Fibroblast of villous mesenchyme (primary cell): ENCODE data around the gene HPS5. TPM values are rescaled to one million over a fixed set of nuclear protein-coding genes. Genes with fewer than 3 reads are reported as not detected.

ENCODE experiments used
- DNase-seq: peaks from one replicate; pipeline ENCODE4 v3.0.0-alpha.2; 2010; ENCODE audit warnings: low read depth
- H3K4me3 ChIP-seq: 2 replicates; pipeline ENCODE4 v1.5.1; 2011; ENCODE audit warnings: low read depth, mild to moderate bottlenecking, low read length
- CTCF ChIP-seq: IDR thresholded peaks from 2 replicates; pipeline ENCODE4 v1.5.1; 2012; ENCODE audit warnings: low read depth, mild to moderate bottlenecking, low read length; ENCODE audit not compliant: insufficient read depth
- total RNA-seq: library from RNA; depleted of rRNA; stranded (reverse); fragments of >200 nt; gene quantifications from 2 replicates; pipeline ENCODE4 v1.2.3, GENCODE V29; 2012

HPS5 gene
- total RNA-seq = 39.6 and 70.8 TPM in 2 replicates

GRCh38 chr11:18321969-18322711 is at the start of gene HPS5, which contains the start of gene GTF2H1:
TSS of gene HPS5 (minus strand) at chr11:18322140. CDS start at chr11:18317858, 4,282 bp downstream.
TSS of gene GTF2H1 (plus strand) at chr11:18322567. CDS start at chr11:18333075, 10,508 bp downstream.
- peak; percentile 99 for DNase-seq
- H3K4me3 ChIP-seq = peak within 1 kb of the TSS; percentile 86
- no peak for TF ChIP-seq CTCF

GRCh38 chr11:18371279-18371678 is 49.3 kb upstream of the HPS5 start:
- H3K4me3 ChIP-seq = no peak overlapping the region
- DNase-seq = no peak
- no peak for TF ChIP-seq CTCF

- H3K4me3 ChIP-seq = no peak overlapping the region
- no peak for TF ChIP-seq CTCF
- DNase-seq = no peak
Measured at GRCh38 chr11:18369398-18369797, 47.5 kb upstream of the HPS5 start.

- peak; percentile 10 for DNase-seq
- no peak overlapping the region for H3K4me3 ChIP-seq
- TF ChIP-seq CTCF = no peak
Measured at GRCh38 chr11:18368221-18368620, 46.3 kb upstream of the HPS5 start.

GRCh38 chr11:18367431-18367830 is 45.5 kb upstream of the HPS5 start:
- TF ChIP-seq CTCF = no peak
- no peak overlapping the region for H3K4me3 ChIP-seq
- DNase-seq = no peak

- TF ChIP-seq CTCF = no peak
- no peak for DNase-seq
- H3K4me3 ChIP-seq = no peak overlapping the region
Measured at GRCh38 chr11:18366286-18366685, 44.3 kb upstream of the HPS5 start.

GRCh38 chr11:18365741-18366140 is 43.8 kb upstream of the HPS5 start:
- no peak overlapping the region for H3K4me3 ChIP-seq
- no peak for DNase-seq
- TF ChIP-seq CTCF = no peak
